NCI-H2171 (cell line): ENCODE measurements around the gene PCDHA1.

ENCODE experiments used
- DNase-seq: peaks from one replicate; lab custom pipeline; 2025; lab: John Stamatoyannopoulos, UW

Gene PCDHA1

GRCh38 chr5:141042555-141042954, 256.6 kb downstream of the PCDHA1 start:
- DNase-seq = peak; percentile 44

GRCh38 chr5:141050622-141051520, 264.9 kb downstream of the PCDHA1 start, which contains the start of gene PCDHB1:
PCDHB1 (plus strand) TSS chr5:141051374; CDS start chr5:141051471, 97 bp downstream.
- DNase-seq = no peak

- DNase-seq = no peak
These were observed 265.6 kb downstream of the PCDHA1 start for GRCh38 chr5:141051521-141051866.
